K562 (cell line): Measurements from ENCODE around the gene DCDC2. TPM values are rescaled to one million over a fixed set of nuclear protein-coding genes. Genes with fewer than 3 reads are reported as not detected.
A peak's percentile ranks its signal among the peaks of the same experiment; 100 is the strongest.

Source experiments
- ATAC-seq: fragments of 200-7000 bp; cut with Tn5 transposase; 3 replicates; pipeline ENCODE4 v1.9.1; 2020; ENCODE audit warnings: moderate library complexity
- BruUV-seq: library from RNA; stranded (reverse); fragments of 400-500 nt; replicated peaks from 2 replicates; lab custom pipeline; 2021; lab: Mats Ljungman, UMichigan
- CTCF ChIA-PET: fragments of 300-600 bp; formaldehyde crosslinking; extraction: SDS; loops from one replicate; lab custom pipeline; 2021; ENCODE audit warnings: low intra/inter-chr PET ratio; lab: Yijun Ruan, JAX
- POLR2A ChIA-PET: fragments of 300-600, 350-650 bp; sonication (Branson Sonifier 250); formaldehyde crosslinking; extraction: SDS; loops from one replicate; lab custom pipeline; 2021; ENCODE audit warnings: antibody characterized with exemption, inconsistent platforms; lab: Yijun Ruan, JAX
- DNase-seq, 4 experiments: peaks; one replicate each; pipeline versions ENCODE4 v3.0.0 to v3.0.0-alpha.2; 2011 to 2018; ENCODE audit warnings: low spot score in 3 of 4, mixed read lengths in 3 of 4; ENCODE audit errors: extremely low read depth in 1 of 4
- FAIRE-seq: peaks from 2 replicates; lab custom pipeline; 2011; peaks lifted over from hg19 to GRCh38; lab: Jason Lieb, UNC
- H2AFZ ChIP-seq: 2 replicates; pipeline ENCODE4 v1.6.0; 2011; ENCODE audit warnings: low read depth, low read length, control low read depth, inconsistent platforms
- H3K27ac ChIP-seq: fragments of 200-600 bp; 3 replicates; pipeline ENCODE4 v1.8.0; 2011; ENCODE audit warnings: low read depth, mild to moderate bottlenecking, control low read depth, inconsistent platforms, low read length, moderate library complexity, mixed read lengths; ENCODE audit errors: extremely low read depth
- H3K27me3 ChIP-seq, 2 experiments: fragments of 300-600 bp in 1 of 2; 2 replicates in 1 of 2; 3 replicates in 1 of 2; pipeline versions ENCODE4 v1.6.0 to v1.8.0; 2011; ENCODE audit warnings: inconsistent platforms in 2 of 2, low read length in 2 of 2, mild to moderate bottlenecking in 1 of 2, mixed read lengths in 1 of 2, moderate library complexity in 1 of 2; ENCODE audit not compliant: control insufficient read depth in 2 of 2, insufficient read depth in 2 of 2
- H3K36me3 ChIP-seq: fragments of 300-600 bp; 3 replicates; pipeline ENCODE4 v1.8.0; 2011; ENCODE audit warnings: mild to moderate bottlenecking, low read length, inconsistent platforms; ENCODE audit not compliant: control insufficient read depth, insufficient read depth
- H3K4me1 ChIP-seq, 2 experiments: fragments of 200-600 bp in 1 of 2; replicated peaks in 1 of 2; 2 replicates in 1 of 2; 3 replicates in 1 of 2; pipeline versions ENCODE4 v1.5.1 to v1.8.0; 2011; ENCODE audit warnings: inconsistent platforms in 2 of 2, low read length in 2 of 2, mild to moderate bottlenecking in 1 of 2, mixed read lengths in 1 of 2, moderate library complexity in 1 of 2; ENCODE audit not compliant: control insufficient read depth in 2 of 2, insufficient read depth in 2 of 2
- H3K4me2 ChIP-seq: 2 replicates; pipeline ENCODE4 v1.6.1; 2011; ENCODE audit warnings: low read length, control low read depth, inconsistent platforms, mixed read lengths; ENCODE audit not compliant: insufficient read depth
- H3K4me3 ChIP-seq: fragments of 200-600 bp; sonication (generic), shearing (Covaris generic); 2 replicates; pipeline ENCODE4 v1.5.1; 2016; ENCODE audit warnings: control low read depth, inconsistent platforms
- H3K79me2 ChIP-seq: fragments of 200-600 bp; 3 replicates; pipeline ENCODE4 v1.8.0; 2011; ENCODE audit warnings: low read length, inconsistent platforms; ENCODE audit not compliant: control insufficient read depth, insufficient read depth
- H3K9ac ChIP-seq, 2 experiments: 2 replicates each; pipeline versions ENCODE4 v1.6.0 to v1.6.1; 2011; ENCODE audit warnings: low read depth in 2 of 2, low read length in 2 of 2, control low read depth in 1 of 2, inconsistent platforms in 1 of 2, mild to moderate bottlenecking in 1 of 2, mixed read lengths in 1 of 2; ENCODE audit not compliant: insufficient read depth in 1 of 2
- H3K9me1 ChIP-seq: one replicate; pipeline ENCODE4 v1.6.0; 2011; ENCODE audit warnings: inconsistent platforms, mild to moderate bottlenecking, low read length, moderate library complexity; ENCODE audit not compliant: control insufficient read depth, insufficient read depth
- H3K9me3 ChIP-seq: replicated peaks from 2 replicates; pipeline ENCODE4 v1.5.1; 2011; ENCODE audit warnings: low read depth, low read length, inconsistent platforms; ENCODE audit not compliant: control insufficient read depth, insufficient read depth
- H4K20me1 ChIP-seq: replicated peaks from 2 replicates; pipeline ENCODE4 v1.6.1; 2011; ENCODE audit warnings: low read length, inconsistent platforms, mixed read lengths; ENCODE audit not compliant: control insufficient read depth, insufficient read depth
- ELF2 ChIP-seq: fragments of 250-450 bp; sonication (Bioruptor Pico); IDR thresholded peaks from 2 replicates; pipeline ENCODE4 v1.5.0; 2021; ENCODE audit warnings: mild to moderate bottlenecking
- FOXM1 ChIP-seq, 2 experiments: fragments of 450-650 bp in 1 of 2; sonication (generic) in 1 of 2; formaldehyde crosslinking in 1 of 2; IDR thresholded peaks; 2 replicates each; pipeline versions ENCODE4 v1.6.1 to v1.9.0; 2017 to 2022; ENCODE audit warnings: low read depth in 2 of 2, mild to moderate bottlenecking in 2 of 2, missing genetic modification reagents in 1 of 2, moderate library complexity in 1 of 2
- MAFK ChIP-seq: IDR thresholded peaks from 2 replicates; pipeline ENCODE4 v1.6.1; 2011; ENCODE audit warnings: low read length, improper control_type of control experiment
- NR2C1 ChIP-seq, 2 experiments: fragments of 450-650 bp; IDR thresholded peaks; 2 replicates each; pipeline ENCODE4 v1.6.1; 2017; ENCODE audit warnings: mild to moderate bottlenecking in 2 of 2, antibody characterized with exemption in 1 of 2, inconsistent platforms in 1 of 2, missing compliant biosample characterization in 1 of 2, missing genetic modification characterization in 1 of 2
- NR2F6 ChIP-seq: fragments of 450-650 bp; formaldehyde crosslinking; IDR thresholded peaks from 2 replicates; pipeline ENCODE4 v1.4.0; 2020; ENCODE audit warnings: mild to moderate bottlenecking
- OTX1 ChIP-seq: fragments of 450-650 bp; formaldehyde crosslinking; IDR thresholded peaks from 2 replicates; pipeline ENCODE4 v1.4.0; 2022; ENCODE audit warnings: mild to moderate bottlenecking
- POU5F1 ChIP-seq: fragments of 150-350 bp; IDR thresholded peaks from 2 replicates; pipeline ENCODE4 v1.6.1; 2014; ENCODE audit warnings: borderline replicate concordance, low read length, low read depth, mild to moderate bottlenecking; ENCODE audit not compliant: partially characterized antibody
- SAFB2 ChIP-seq: fragments of 200-400 bp; formaldehyde crosslinking; IDR thresholded peaks from 2 replicates; pipeline ENCODE4 v1.6.1; 2018; ENCODE audit warnings: borderline replicate concordance, low read length, low read depth, moderate library complexity; ENCODE audit not compliant: severe bottlenecking
- WGBS: fragments of 100-300 bp; shearing (Covaris generic); methylation state at CpG from one replicate; pipeline ENCODE4 v1.1.6; 2016; ENCODE audit warnings: low coverage, mixed read lengths; ENCODE audit not compliant: insufficient coverage; ENCODE audit errors: missing lambda C conversion rate; 5-methylcytosine and 5-hydroxymethylcytosine counted together
- in situ Hi-C: fragments of 300-500 bp; cut with MboI; formaldehyde crosslinking; loops from 4 replicates; pipeline ENCODE4 v1.15.0; 2018; ENCODE audit warnings: inconsistent platforms, mixed read lengths
- intact Hi-C: fragments of 100-400 bp; cut with micrococcal nuclease; formaldehyde crosslinking; loops from 2 replicates; pipeline ENCODE4 v1.14.2; 2022
- polyA plus RNA-seq, 8 experiments: library from polyadenylated mRNA; depleted of rRNA in 4 of 8; stranded (reverse) in 5 of 8; unstranded in 3 of 8; fragments of >200 nt; fragmentation: Nextera tagmentation in 2 of 8; fragmentation: Illumina TruSeq in 1 of 8; extraction: Ambion mirVana in 2 of 8; extraction: Trizol in 1 of 8; gene quantifications; 2 replicates each; pipeline versions ENCODE4 v1.2.1 to v1.2.3, GENCODE V29; 2011 to 2014; ENCODE audit warnings: inconsistent platforms in 1 of 8, missing spikeins in 1 of 8
- total RNA-seq, 7 experiments: library from RNA; depleted of rRNA in 6 of 7; stranded (reverse); fragments of >200 nt in 6 of 7; fragmentation: Illumina TruSeq in 2 of 7; extraction: Trizol in 2 of 7; gene quantifications; 2 replicates each; pipeline versions ENCODE4 v1.2.1 to v1.2.3, GENCODE V29; 2011 to 2021; ENCODE audit warnings: low replicate concordance in 1 of 7
- TF ChIP-seq, protein P1 (sequence below): fragments of 200-400 bp; formaldehyde crosslinking; IDR thresholded peaks from 2 replicates; pipeline ENCODE4 v1.6.1; 2017; ENCODE audit warnings: mild to moderate bottlenecking, low read depth, low read length, moderate library complexity

Gene DCDC2
- total and polyA plus RNA-seq, 9 of the 15 experiments (the other 6 are each of a cell fraction or from before 2014, with no cell fraction given): 0.04 TPM; not detected in 8

DNA sequence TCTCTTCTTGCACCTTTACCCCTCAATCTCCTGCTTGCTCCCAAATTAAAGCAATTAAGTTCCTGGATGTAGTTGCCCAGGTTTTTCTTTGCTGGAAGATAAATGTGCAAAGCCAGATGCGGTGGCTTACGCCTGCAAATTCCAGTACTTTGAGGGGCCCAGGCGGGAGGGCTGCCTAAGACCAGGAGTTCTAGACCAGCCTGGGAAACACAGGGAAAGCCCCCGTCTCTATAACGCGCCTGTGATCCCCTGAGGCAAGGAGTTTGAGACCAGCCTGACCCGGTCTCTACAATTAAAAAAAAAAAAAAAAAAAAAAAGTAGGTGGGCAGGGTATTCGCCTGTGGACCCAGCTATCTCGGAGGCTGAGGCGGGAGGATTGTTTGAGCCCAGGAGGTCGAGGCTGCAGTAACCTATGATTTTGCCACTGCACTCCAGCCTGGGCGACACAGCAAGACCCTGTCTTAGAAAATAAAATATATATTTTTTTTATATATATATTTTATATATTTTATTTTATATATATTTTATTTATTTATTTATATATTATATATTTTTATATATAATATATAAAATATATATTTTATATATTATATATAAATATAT lies 461 bp upstream of the DCDC2 start:
- Histone ChIP-seq H3K79me2 (no peaks in the 10 kb centered on the region), H3K4me2 (peak overlapping the region; percentile 56), H3K36me3 (no peaks in the 10 kb centered on the region), H3K9me3 (no peaks in the 10 kb centered on the region), H3K4me3 (no peak overlapping the region), H4K20me1 (no peaks in the 10 kb centered on the region), H3K4me1 (peaks cover 0 to 14% of the 10 kb centered on the region in 2 experiments; a peak in 3 of 5 replicates), H3K9ac (no peak overlapping the region), H3K27me3 (peaks cover 16 to 22% of the 10 kb centered on the region in 2 experiments; a peak in 4 of 5 replicates), H3K27ac (no peak overlapping the region), H3K9me1 (peaks cover 3% of the 10 kb centered on the region), H2AFZ (peak overlapping the region; percentile 79)
- FAIRE-seq (no peak), DNase-seq (no peak), ATAC-seq (no peak)
- CTCF ChIA-PET: no interaction called here
- BruUV-seq: no TSS peak
- intact Hi-C loops: no loop called here
- in situ Hi-C loops: no loop called here
- TF ChIP-seq OTX1 (no peak), SAFB2 (no peak), ELF2 (CRISPR knock-in tag) (no peak), MAFK (no peak), NR2F6 (CRISPR knock-in tag) (no peak), NR2C1 (IDR thresholded peaks at IDR 0.05) (no peak), NR2C1 (tag; IDR thresholded peaks at IDR 0.05) (no peak), FOXM1 (IDR thresholded peaks at IDR 0.05; ENCODE audit: low read depth) (no peak), FOXM1 (CRISPR knock-in tag; IDR thresholded peaks at IDR 0.05; ENCODE audit: low read depth) (no peak), POU5F1 (no peak)
- TF ChIP-seq, protein P1, sequence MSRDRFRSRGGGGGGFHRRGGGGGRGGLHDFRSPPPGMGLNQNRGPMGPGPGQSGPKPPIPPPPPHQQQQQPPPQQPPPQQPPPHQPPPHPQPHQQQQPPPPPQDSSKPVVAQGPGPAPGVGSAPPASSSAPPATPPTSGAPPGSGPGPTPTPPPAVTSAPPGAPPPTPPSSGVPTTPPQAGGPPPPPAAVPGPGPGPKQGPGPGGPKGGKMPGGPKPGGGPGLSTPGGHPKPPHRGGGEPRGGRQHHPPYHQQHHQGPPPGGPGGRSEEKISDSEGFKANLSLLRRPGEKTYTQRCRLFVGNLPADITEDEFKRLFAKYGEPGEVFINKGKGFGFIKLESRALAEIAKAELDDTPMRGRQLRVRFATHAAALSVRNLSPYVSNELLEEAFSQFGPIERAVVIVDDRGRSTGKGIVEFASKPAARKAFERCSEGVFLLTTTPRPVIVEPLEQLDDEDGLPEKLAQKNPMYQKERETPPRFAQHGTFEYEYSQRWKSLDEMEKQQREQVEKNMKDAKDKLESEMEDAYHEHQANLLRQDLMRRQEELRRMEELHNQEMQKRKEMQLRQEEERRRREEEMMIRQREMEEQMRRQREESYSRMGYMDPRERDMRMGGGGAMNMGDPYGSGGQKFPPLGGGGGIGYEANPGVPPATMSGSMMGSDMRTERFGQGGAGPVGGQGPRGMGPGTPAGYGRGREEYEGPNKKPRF: no peak
- POLR2A ChIA-PET: no interaction called here
- 18% methylated on average over 12 of the region's 12 CpGs for WGBS
